ENCODE data around the gene CCDC149. TPM values are rescaled to one million over a fixed set of nuclear protein-coding genes. Genes with fewer than 3 reads are reported as not detected.

Gene CCDC149
- total RNA-seq, result 5.7 TPM

DNA sequence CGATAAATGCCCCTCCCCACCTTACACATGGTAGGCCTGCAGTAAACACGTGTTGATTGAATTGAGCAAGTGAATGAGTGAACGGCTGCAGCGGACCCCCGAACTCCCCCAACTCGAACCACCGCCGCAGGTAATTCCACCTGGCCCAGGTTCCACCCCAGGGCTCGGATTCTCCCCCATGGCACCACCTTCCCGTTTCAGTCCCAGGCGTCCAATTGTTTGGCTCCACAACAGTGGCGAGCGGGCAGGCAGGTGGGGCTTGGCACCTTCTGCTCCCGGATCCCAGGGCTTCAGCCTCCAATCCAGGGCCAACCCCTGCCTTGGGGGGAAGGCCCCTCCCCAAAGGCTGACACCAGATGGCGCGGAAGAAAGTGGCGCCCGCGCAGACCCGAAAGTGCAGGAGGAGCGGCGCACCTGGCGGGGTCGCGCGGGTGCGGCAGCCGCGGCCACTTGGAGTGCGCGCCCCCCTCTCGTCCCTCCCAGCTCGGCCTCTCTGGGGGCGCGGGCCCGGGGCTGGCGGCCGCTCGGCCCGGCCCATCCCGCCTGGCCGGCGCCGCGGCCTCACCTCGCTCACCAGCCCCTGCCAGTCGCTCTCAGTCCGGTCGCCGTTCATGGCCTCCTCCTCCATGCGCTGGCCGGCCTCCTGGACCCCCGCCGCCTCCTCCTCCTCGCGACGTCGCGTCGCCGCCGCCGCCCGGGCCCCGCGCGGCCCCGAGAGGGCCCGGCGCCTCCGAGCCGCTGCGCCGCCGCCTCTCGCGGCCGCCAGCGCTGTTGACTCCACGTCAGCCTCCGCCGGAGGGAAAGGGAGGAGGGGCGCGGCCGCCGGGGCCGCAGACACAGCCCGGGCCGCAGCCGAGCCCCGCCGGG, at the start of gene CCDC149:
Gene CCDC149, minus strand, starts transcription at position 791 of the 867 bp plus-strand sequence. Its CDS starts 178 bp downstream, at position 613.
- peak within 1 kb of the TSS; percentile 76 to 81 (median 76) for H3K4me3 ChIP-seq (ENCODE audit: low read length in 3 of 3)
- H3K36me3 ChIP-seq (ENCODE audit: control insufficient read depth in 3 of 3, insufficient read depth in 3 of 3, low read length in 3 of 3), result peaks cover 6 to 18% (median 14%) of the 10 kb centered on the region in 3 donors
- H3K27me3 ChIP-seq (ENCODE audit: control insufficient read depth in 3 of 3, insufficient read depth in 3 of 3, low read length in 3 of 3), result no peaks in the 10 kb centered on the region
- H3K27ac ChIP-seq (ENCODE audit: low read depth, low read length), result peak within 1 kb of the TSS; percentile 65
- H3K9ac ChIP-seq (ENCODE audit: low read depth in 1 of 3, low read length in 3 of 3), result peak within 1 kb of the TSS; percentile 76 to 88 (median 87)
- H3K4me1 ChIP-seq (ENCODE audit: control insufficient read depth in 3 of 3, insufficient read depth in 3 of 3, low read length in 3 of 3), result peaks cover 2 to 11% (median 7%) of the 10 kb centered on the region in 3 donors
- H3K9me3 ChIP-seq (ENCODE audit: control insufficient read depth in 3 of 3, low read length in 3 of 3), result no peaks in the 10 kb centered on the region

GRCh38 chr4:24957886-24958285, 45.0 kb upstream of the CCDC149 start:
- no peaks in the 10 kb centered on the region for H3K36me3 ChIP-seq (ENCODE audit: control insufficient read depth in 3 of 3, insufficient read depth in 3 of 3, low read length in 3 of 3)
- no peaks in the 10 kb centered on the region for H3K27me3 ChIP-seq (ENCODE audit: control insufficient read depth in 3 of 3, insufficient read depth in 3 of 3, low read length in 3 of 3)
- H3K27ac ChIP-seq (ENCODE audit: low read depth, low read length), result no peak overlapping the region
- H3K9ac ChIP-seq (ENCODE audit: low read depth in 1 of 3, low read length in 3 of 3), result no peak overlapping the region
- no peaks in the 10 kb centered on the region for H3K4me1 ChIP-seq (ENCODE audit: control insufficient read depth in 3 of 3, insufficient read depth in 3 of 3, low read length in 3 of 3)
- no peaks in the 10 kb centered on the region for H3K9me3 ChIP-seq (ENCODE audit: control insufficient read depth in 3 of 3, low read length in 3 of 3)
- no peak overlapping the region for H3K4me3 ChIP-seq (ENCODE audit: low read length in 3 of 3)

DNA sequence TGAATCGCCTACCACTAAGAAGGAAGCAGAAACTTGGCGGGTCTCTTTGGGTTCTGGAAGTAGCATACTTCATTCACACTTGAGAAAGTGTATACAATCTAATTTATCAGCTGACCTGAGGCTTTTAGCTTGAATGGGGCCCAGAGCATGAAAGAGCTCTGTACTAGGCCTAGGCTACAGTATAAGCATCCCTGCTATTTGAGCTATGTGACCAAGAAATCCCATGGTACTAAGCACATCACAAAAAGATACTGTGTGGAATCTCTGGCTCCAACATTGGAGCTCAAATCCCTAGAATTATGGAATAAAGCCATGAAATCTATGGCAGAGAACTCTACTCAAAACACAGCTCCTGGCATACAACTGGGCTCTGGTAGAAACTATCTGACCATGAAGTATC, 43.9 kb upstream of the CCDC149 start:
- Histone ChIP-seq H3K27ac (ENCODE audit: low read depth, low read length) (no peak overlapping the region), H3K9me3 (ENCODE audit: control insufficient read depth in 3 of 3, low read length in 3 of 3) (no peaks in the 10 kb centered on the region), H3K4me1 (ENCODE audit: control insufficient read depth in 3 of 3, insufficient read depth in 3 of 3, low read length in 3 of 3) (no peaks in the 10 kb centered on the region), H3K27me3 (ENCODE audit: control insufficient read depth in 3 of 3, insufficient read depth in 3 of 3, low read length in 3 of 3) (no peaks in the 10 kb centered on the region), H3K9ac (ENCODE audit: low read depth in 1 of 3, low read length in 3 of 3) (no peak overlapping the region), H3K36me3 (ENCODE audit: control insufficient read depth in 3 of 3, insufficient read depth in 3 of 3, low read length in 3 of 3) (no peaks in the 10 kb centered on the region), H3K4me3 (ENCODE audit: low read length in 3 of 3) (no peak overlapping the region)

GRCh38 chr4:24956091-24956490, 43.2 kb upstream of the CCDC149 start:
- no peak overlapping the region for H3K9ac ChIP-seq (ENCODE audit: low read depth in 1 of 3, low read length in 3 of 3)
- no peaks in the 10 kb centered on the region for H3K9me3 ChIP-seq (ENCODE audit: control insufficient read depth in 3 of 3, low read length in 3 of 3)
- H3K27me3 ChIP-seq (ENCODE audit: control insufficient read depth in 3 of 3, insufficient read depth in 3 of 3, low read length in 3 of 3), result no peaks in the 10 kb centered on the region
- no peaks in the 10 kb centered on the region for H3K36me3 ChIP-seq (ENCODE audit: control insufficient read depth in 3 of 3, insufficient read depth in 3 of 3, low read length in 3 of 3)
- H3K4me1 ChIP-seq (ENCODE audit: control insufficient read depth in 3 of 3, insufficient read depth in 3 of 3, low read length in 3 of 3), result no peaks in the 10 kb centered on the region
- no peak overlapping the region for H3K4me3 ChIP-seq (ENCODE audit: low read length in 3 of 3)
- no peak overlapping the region for H3K27ac ChIP-seq (ENCODE audit: low read depth, low read length)

GRCh38 chr4:24952667-24953066, 39.8 kb upstream of the CCDC149 start:
- no peaks in the 10 kb centered on the region for H3K4me1 ChIP-seq (ENCODE audit: control insufficient read depth in 3 of 3, insufficient read depth in 3 of 3, low read length in 3 of 3)

GRCh38 chr4:24949970-24950369, 37.1 kb upstream of the CCDC149 start:
- H3K9me3 ChIP-seq (ENCODE audit: control insufficient read depth in 3 of 3, low read length in 3 of 3), result no peaks in the 10 kb centered on the region
- H3K4me3 ChIP-seq (ENCODE audit: low read length in 3 of 3), result no peak overlapping the region
- no peaks in the 10 kb centered on the region for H3K27me3 ChIP-seq (ENCODE audit: control insufficient read depth in 3 of 3, insufficient read depth in 3 of 3, low read length in 3 of 3)
- no peak overlapping the region for H3K27ac ChIP-seq (ENCODE audit: low read depth, low read length)
- no peak overlapping the region for H3K9ac ChIP-seq (ENCODE audit: low read depth in 1 of 3, low read length in 3 of 3)
- H3K4me1 ChIP-seq (ENCODE audit: control insufficient read depth in 3 of 3, insufficient read depth in 3 of 3, low read length in 3 of 3), result no peaks in the 10 kb centered on the region
- H3K36me3 ChIP-seq (ENCODE audit: control insufficient read depth in 3 of 3, insufficient read depth in 3 of 3, low read length in 3 of 3), result no peaks in the 10 kb centered on the region

More at GRCh38 chr4:24952667-24953066, 39.8 kb upstream of the CCDC149 start:
- no peaks in the 10 kb centered on the region for H3K27me3 ChIP-seq (ENCODE audit: control insufficient read depth in 3 of 3, insufficient read depth in 3 of 3, low read length in 3 of 3)
- H3K9me3 ChIP-seq (ENCODE audit: control insufficient read depth in 3 of 3, low read length in 3 of 3), result no peaks in the 10 kb centered on the region
- H3K27ac ChIP-seq (ENCODE audit: low read depth, low read length), result no peak overlapping the region
- no peak overlapping the region for H3K9ac ChIP-seq (ENCODE audit: low read depth in 1 of 3, low read length in 3 of 3)
- H3K4me3 ChIP-seq (ENCODE audit: low read length in 3 of 3), result no peak overlapping the region
- H3K36me3 ChIP-seq (ENCODE audit: control insufficient read depth in 3 of 3, insufficient read depth in 3 of 3, low read length in 3 of 3), result no peaks in the 10 kb centered on the region

GRCh38 chr4:24937917-24938281, 25.1 kb upstream of the CCDC149 start:
- no peak overlapping the region for H3K27ac ChIP-seq (ENCODE audit: low read depth, low read length)
- no peaks in the 10 kb centered on the region for H3K36me3 ChIP-seq (ENCODE audit: control insufficient read depth in 3 of 3, insufficient read depth in 3 of 3, low read length in 3 of 3)
- H3K4me1 ChIP-seq (ENCODE audit: control insufficient read depth in 3 of 3, insufficient read depth in 3 of 3, low read length in 3 of 3), result no peaks in the 10 kb centered on the region
- H3K9me3 ChIP-seq (ENCODE audit: control insufficient read depth in 3 of 3, low read length in 3 of 3), result peaks cover 4 to 7% (median 6%) of the 10 kb centered on the region in 3 donors
- H3K4me3 ChIP-seq (ENCODE audit: low read length in 3 of 3), result no peak overlapping the region
- no peak overlapping the region for H3K9ac ChIP-seq (ENCODE audit: low read depth in 1 of 3, low read length in 3 of 3)
- no peaks in the 10 kb centered on the region for H3K27me3 ChIP-seq (ENCODE audit: control insufficient read depth in 3 of 3, insufficient read depth in 3 of 3, low read length in 3 of 3)

- Histone ChIP-seq H3K27ac (ENCODE audit: low read depth, low read length) (no peak overlapping the region), H3K4me1 (ENCODE audit: control insufficient read depth in 3 of 3, insufficient read depth in 3 of 3, low read length in 3 of 3) (no peaks in the 10 kb centered on the region), H3K36me3 (ENCODE audit: control insufficient read depth in 3 of 3, insufficient read depth in 3 of 3, low read length in 3 of 3) (no peaks in the 10 kb centered on the region), H3K27me3 (ENCODE audit: control insufficient read depth in 3 of 3, insufficient read depth in 3 of 3, low read length in 3 of 3) (no peaks in the 10 kb centered on the region), H3K9me3 (ENCODE audit: control insufficient read depth in 3 of 3, low read length in 3 of 3) (peaks cover 4 to 7% (median 6%) of the 10 kb centered on the region in 3 donors), H3K4me3 (ENCODE audit: low read length in 3 of 3) (no peak overlapping the region), H3K9ac (ENCODE audit: low read depth in 1 of 3, low read length in 3 of 3) (no peak overlapping the region)
Observed at GRCh38 chr4:24937176-24937916, 24.5 kb upstream of the CCDC149 start.

- Histone ChIP-seq H3K9me3 (ENCODE audit: control insufficient read depth in 3 of 3, low read length in 3 of 3) (peaks cover 4 to 7% (median 6%) of the 10 kb centered on the region in 3 donors), H3K36me3 (ENCODE audit: control insufficient read depth in 3 of 3, insufficient read depth in 3 of 3, low read length in 3 of 3) (no peaks in the 10 kb centered on the region), H3K9ac (ENCODE audit: low read depth in 1 of 3, low read length in 3 of 3) (no peak overlapping the region), H3K4me1 (ENCODE audit: control insufficient read depth in 3 of 3, insufficient read depth in 3 of 3, low read length in 3 of 3) (no peaks in the 10 kb centered on the region), H3K4me3 (ENCODE audit: low read length in 3 of 3) (no peak overlapping the region), H3K27ac (ENCODE audit: low read depth, low read length) (no peak overlapping the region), H3K27me3 (ENCODE audit: control insufficient read depth in 3 of 3, insufficient read depth in 3 of 3, low read length in 3 of 3) (no peaks in the 10 kb centered on the region)
Observed at GRCh38 chr4:24935856-24936255, 23.0 kb upstream of the CCDC149 start.

- Histone ChIP-seq H3K4me3 (ENCODE audit: low read length in 3 of 3) (no peak overlapping the region), H3K9me3 (ENCODE audit: control insufficient read depth in 3 of 3, low read length in 3 of 3) (peaks cover 4 to 7% (median 6%) of the 10 kb centered on the region in 3 donors), H3K9ac (ENCODE audit: low read depth in 1 of 3, low read length in 3 of 3) (no peak overlapping the region), H3K4me1 (ENCODE audit: control insufficient read depth in 3 of 3, insufficient read depth in 3 of 3, low read length in 3 of 3) (no peaks in the 10 kb centered on the region), H3K27ac (ENCODE audit: low read depth, low read length) (no peak overlapping the region), H3K27me3 (ENCODE audit: control insufficient read depth in 3 of 3, insufficient read depth in 3 of 3, low read length in 3 of 3) (no peaks in the 10 kb centered on the region), H3K36me3 (ENCODE audit: control insufficient read depth in 3 of 3, insufficient read depth in 3 of 3, low read length in 3 of 3) (no peaks in the 10 kb centered on the region)
Observed at GRCh38 chr4:24934311-24934710, 21.5 kb upstream of the CCDC149 start.

All from skeletal muscle tissue (tissue), 4 donors.